ENCODE data around the gene IDH2. TPM values are rescaled to one million over a fixed set of nuclear protein-coding genes. Genes with fewer than 3 reads are reported as not detected.
A peak's percentile ranks its signal among the peaks of the same experiment; 100 is the strongest.

The IDH2 gene
- total RNA-seq, 6 experiments from 2014 or later = 115 to 371 (median 261) TPM

- DNase-seq (peak in 1 of 3 donors; percentile 27), ATAC-seq (no peak)
- H3K27me3 ChIP-seq = no peaks in the 10 kb centered on the region
- H3K36me3 ChIP-seq = no peaks in the 10 kb centered on the region
- 87% methylated on average over 9 of the region's 22 CpGs for WGBS (ENCODE audit: insufficient coverage, low coverage, low lambda C conversion rate, missing lambda C conversion rate)
- TF ChIP-seq, protein P1, sequence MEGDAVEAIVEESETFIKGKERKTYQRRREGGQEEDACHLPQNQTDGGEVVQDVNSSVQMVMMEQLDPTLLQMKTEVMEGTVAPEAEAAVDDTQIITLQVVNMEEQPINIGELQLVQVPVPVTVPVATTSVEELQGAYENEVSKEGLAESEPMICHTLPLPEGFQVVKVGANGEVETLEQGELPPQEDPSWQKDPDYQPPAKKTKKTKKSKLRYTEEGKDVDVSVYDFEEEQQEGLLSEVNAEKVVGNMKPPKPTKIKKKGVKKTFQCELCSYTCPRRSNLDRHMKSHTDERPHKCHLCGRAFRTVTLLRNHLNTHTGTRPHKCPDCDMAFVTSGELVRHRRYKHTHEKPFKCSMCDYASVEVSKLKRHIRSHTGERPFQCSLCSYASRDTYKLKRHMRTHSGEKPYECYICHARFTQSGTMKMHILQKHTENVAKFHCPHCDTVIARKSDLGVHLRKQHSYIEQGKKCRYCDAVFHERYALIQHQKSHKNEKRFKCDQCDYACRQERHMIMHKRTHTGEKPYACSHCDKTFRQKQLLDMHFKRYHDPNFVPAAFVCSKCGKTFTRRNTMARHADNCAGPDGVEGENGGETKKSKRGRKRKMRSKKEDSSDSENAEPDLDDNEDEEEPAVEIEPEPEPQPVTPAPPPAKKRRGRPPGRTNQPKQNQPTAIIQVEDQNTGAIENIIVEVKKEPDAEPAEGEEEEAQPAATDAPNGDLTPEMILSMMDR (IDR thresholded peaks at IDR 0.05) = no peak
- no peak for TF ChIP-seq POLR2A (IDR thresholded peaks at IDR 0.05)
- no peak overlapping the region for H3K27ac ChIP-seq
- peaks cover 0 to 14% (median 4%) of the 10 kb centered on the region in 4 donors for H3K4me1 ChIP-seq
- intact Hi-C loops (cut with DNase I) = no loop called here
- H3K4me3 ChIP-seq = no peak overlapping the region
- H3K9me3 ChIP-seq = no peaks in the 10 kb centered on the region
Observed at GRCh38 chr15:90049666-90050604, 52.3 kb downstream of the IDH2 start.

DNA sequence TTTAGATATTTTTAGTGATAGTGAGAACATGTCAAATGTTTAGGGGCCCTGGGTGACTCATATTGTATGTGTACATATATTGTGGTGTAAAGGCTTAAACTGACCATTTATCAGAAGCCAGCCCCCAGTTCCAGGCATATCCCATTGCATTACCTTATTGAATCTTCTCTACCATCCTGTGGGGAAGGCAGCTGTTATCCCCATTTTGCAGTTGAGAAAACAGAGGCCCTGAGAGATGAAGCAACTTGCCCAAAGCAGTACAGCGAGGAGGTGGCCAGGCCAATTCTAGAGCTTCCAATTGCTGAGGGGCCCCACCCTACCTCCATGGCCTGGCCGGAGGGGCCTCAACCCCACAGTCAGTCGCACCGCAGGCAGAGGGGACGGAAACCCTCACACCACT, 53.2 kb downstream of the IDH2 start:
- 91% methylated on average over 4 of the region's 5 CpGs for WGBS (ENCODE audit: insufficient coverage, low coverage, low lambda C conversion rate, missing lambda C conversion rate)
- peak in 1 of 3 donors; percentile 24 for DNase-seq
- intact Hi-C loops (cut with DNase I) = no loop called here

DNA sequence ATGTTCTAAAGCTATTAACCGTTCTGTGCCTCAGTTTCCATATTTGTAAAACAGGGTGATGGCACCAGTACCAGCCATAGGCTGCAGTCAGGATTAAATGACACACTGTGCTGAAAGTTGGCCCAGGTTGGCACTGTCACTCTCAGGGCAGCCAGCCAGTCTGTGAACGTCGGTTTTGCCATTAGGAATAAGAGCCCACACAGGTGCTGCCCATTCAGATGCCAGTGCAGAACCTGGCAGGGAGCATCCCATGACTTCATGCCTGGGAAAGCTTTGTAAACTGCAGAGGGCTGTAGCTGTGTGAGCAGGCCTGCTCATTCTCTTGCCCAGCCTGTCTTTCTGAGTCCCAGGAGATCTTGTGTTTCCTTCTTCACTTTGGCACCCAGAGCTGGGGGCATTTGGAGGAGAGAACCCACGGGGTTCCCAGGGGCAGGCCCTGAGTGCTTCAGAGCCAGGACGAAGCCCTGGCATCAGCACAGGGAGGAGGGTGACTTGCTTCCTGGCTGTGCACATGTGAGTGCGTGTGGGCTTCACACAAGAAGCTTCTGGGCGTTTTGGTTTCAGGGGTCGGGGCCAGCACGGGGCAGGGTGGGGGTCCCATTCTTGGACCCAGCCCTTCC, 54.2 kb downstream of the IDH2 start:
- intact Hi-C loops (cut with DNase I) = no loop called here
- DNase-seq (peak in 2 of 3 donors; percentile 58 to 68), ATAC-seq (peak; percentile 6 to 72 (median 48))
- no peaks in the 10 kb centered on the region for H3K36me3 ChIP-seq
- no peak overlapping the region for H3K4me3 ChIP-seq
- no peak for TF ChIP-seq POLR2A (IDR thresholded peaks at IDR 0.05)
- TF ChIP-seq, protein P1 (IDR thresholded peaks at IDR 0.05) = no peak
- H3K27me3 ChIP-seq = no peaks in the 10 kb centered on the region
- no peak overlapping the region for H3K27ac ChIP-seq
- H3K9me3 ChIP-seq = no peaks in the 10 kb centered on the region
- WGBS (ENCODE audit: insufficient coverage, low coverage, low lambda C conversion rate, missing lambda C conversion rate) = 49% methylated on average over 5 of the region's 9 CpGs
- H3K4me1 ChIP-seq = peaks cover 0 to 5% (median 0%) of the 10 kb centered on the region in 4 donors

More for the DNA sequence above, 53.2 kb downstream of the IDH2 start:
- Histone ChIP-seq H3K9me3 (no peaks in the 10 kb centered on the region), H3K4me1 (peaks cover 0 to 5% (median 0%) of the 10 kb centered on the region in 4 donors), H3K36me3 (no peaks in the 10 kb centered on the region), H3K4me3 (no peak overlapping the region), H3K27me3 (no peaks in the 10 kb centered on the region), H3K27ac (no peak overlapping the region)
- TF ChIP-seq, protein P1 (IDR thresholded peaks at IDR 0.05) = no peak
- no peak for TF ChIP-seq POLR2A (IDR thresholded peaks at IDR 0.05)
- ATAC-seq = no peak

- H3K36me3 ChIP-seq = no peaks in the 10 kb centered on the region
- ATAC-seq (no peak), DNase-seq (peak in 1 of 3 donors; percentile 48)
- intact Hi-C loops (cut with DNase I) = no loop called here
- no peaks in the 10 kb centered on the region for H3K27me3 ChIP-seq
- 60% methylated on average over 2 of the region's 12 CpGs for WGBS (ENCODE audit: insufficient coverage, low coverage, low lambda C conversion rate, missing lambda C conversion rate)
- H3K9me3 ChIP-seq = no peaks in the 10 kb centered on the region
- H3K4me1 ChIP-seq = peaks cover 0 to 5% (median 0%) of the 10 kb centered on the region in 4 donors
- H3K4me3 ChIP-seq = no peak overlapping the region
- no peak overlapping the region for H3K27ac ChIP-seq
- TF ChIP-seq, protein P1 (IDR thresholded peaks at IDR 0.05) = no peak
Observed at GRCh38 chr15:90046911-90047392, 55.3 kb downstream of the IDH2 start.
